HG03196 (cell line): ENCODE data around the gene KPNA6.

Experiments used
- ATAC-seq: cut with Tn5 transposase; IDR thresholded peaks from one replicate; pipeline ENCODE4 v1.9.1; 2021; ENCODE audit not compliant: unreplicated experiment

The KPNA6 gene

DNA sequence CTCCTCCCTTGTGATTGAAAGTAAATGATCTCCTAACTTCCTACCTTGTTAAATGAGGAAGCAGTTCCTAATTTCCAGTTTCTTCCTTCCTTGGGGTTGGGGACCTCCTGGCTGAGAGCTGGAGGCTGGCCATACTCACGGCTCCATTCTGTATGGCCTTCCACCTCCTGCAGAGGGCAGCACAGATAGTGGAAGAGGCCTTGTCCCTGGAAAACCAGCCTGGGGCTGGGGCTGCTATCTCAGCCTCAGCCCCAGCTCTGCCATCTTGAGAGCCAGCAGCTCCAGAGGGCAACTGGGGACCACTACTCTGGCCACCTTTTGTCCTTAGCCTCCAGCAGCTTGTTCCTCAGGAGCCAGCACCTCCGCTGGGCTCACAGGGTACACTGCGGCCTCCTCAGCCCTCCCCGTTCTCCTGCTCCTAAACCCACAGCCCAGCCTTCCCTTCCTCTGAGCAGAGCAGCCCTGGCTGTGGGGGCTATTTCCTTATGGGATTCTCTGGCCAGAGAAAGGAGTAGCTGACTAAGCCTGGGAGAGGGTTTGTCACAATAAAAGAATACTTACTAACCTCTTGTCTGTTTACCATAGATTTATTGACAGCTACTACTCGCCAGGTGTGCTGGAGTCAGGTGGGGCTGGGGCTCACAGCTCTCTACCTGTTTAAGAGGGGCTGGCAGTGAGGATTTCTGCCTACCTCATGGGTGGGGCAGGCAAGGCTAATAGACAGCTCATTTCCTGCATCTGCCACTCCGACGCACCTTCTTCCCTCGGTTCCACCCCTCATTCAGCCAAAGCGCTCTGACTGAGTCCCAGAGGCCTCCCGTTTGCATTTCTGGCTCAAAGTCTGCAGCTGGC is 108.0 kb downstream of the KPNA6 start:
- no peak for ATAC-seq

DNA sequence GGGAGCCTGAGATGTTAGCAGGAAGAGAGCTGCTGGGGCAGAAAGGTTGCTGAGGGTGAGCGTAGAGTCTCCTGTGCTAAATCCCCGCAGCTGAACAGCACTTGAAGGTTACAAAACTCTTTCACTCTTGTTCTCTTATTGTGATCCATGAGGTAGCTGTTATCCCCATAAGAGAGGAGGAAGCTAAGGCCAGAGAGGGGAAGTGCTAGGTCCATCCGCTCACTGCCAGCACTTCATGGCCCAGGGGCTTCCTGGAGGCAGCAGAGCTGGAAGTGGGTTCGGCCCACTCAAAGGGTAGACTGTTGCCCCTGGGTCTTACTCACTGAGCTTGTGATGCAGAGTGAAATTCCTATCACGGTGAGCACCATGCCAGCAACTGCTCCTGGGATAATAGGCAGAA is 108.7 kb downstream of the KPNA6 start:
- ATAC-seq: no peak

DNA sequence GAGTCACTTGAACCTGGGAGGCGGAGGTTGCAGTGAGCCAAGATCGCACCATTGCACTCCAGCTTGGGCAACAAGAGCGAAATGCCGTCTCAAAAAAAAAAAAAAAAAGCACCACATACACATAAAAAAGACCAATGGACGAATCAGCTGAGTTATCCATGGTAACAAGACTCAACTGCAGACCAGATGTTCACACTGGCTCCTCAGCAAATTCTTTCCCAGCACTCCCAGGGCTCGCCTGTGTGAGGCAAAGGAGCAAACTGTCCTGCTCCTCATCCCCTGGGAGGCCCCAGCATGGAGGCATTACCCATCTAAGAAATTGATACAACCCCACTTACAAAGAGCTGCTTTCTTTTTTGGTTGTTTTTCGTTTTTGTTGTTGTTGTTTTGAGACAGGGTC is 111.2 kb downstream of the KPNA6 start:
- ATAC-seq: no peak

DNA sequence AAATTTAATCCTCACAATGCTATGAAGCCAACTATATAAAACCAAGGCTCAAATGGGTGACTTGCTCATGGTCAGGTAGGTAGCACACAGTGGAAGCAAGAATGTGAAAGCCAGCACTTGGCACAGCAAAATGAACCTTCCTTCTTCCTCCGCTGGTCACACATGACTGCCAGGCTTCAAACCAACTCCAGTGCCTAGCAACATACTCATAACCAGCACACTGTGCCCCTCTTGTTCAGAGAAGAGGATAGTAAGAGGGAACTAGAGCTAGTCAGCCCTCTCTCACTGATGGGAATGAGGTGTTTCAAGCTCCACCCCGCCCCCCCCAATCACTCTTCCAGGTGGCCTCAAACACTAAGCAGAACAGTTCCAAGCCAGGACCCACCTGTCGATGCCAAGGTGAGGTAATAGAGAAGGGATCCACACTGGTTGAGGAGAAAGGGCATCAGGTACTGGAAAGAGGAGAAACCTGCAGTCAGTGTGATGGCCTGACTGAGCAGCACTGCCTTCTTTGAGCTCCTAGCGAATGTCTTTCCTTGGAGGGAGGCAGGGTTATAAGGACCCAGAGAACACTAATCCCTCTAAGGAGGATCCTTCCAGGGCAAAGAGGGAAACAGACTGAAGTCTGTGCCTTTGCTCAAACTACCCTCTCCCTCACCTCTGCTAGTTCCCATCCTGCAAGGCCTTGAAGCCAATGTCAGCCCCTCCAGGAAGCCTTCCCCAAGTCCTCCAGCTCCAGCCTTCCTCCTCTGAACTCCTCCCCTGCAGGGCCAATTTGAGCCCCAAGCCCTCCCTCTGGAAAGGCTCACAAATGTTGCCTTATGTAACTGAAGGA is 113.1 kb downstream of the KPNA6 start:
- ATAC-seq: no peak

DNA sequence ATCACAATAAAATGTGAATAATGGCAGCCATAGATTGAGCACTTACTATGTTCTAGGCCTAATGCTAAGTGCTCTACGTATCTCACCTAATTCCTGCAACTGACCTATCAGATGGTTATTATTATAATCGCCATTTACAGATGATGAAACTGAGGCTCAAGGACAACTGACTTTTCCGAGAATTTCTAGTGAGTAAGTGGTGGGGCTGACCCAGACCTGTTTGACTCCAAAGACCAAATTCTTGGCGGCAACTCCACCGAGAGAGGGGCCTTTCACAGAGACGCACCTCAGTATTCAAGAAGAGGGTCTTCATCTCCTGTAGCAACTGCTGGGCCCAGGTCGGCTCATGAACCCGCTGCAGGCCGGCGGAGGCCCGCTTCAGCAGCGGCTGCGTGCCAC is 113.7 kb downstream of the KPNA6 start:
- no peak for ATAC-seq

DNA sequence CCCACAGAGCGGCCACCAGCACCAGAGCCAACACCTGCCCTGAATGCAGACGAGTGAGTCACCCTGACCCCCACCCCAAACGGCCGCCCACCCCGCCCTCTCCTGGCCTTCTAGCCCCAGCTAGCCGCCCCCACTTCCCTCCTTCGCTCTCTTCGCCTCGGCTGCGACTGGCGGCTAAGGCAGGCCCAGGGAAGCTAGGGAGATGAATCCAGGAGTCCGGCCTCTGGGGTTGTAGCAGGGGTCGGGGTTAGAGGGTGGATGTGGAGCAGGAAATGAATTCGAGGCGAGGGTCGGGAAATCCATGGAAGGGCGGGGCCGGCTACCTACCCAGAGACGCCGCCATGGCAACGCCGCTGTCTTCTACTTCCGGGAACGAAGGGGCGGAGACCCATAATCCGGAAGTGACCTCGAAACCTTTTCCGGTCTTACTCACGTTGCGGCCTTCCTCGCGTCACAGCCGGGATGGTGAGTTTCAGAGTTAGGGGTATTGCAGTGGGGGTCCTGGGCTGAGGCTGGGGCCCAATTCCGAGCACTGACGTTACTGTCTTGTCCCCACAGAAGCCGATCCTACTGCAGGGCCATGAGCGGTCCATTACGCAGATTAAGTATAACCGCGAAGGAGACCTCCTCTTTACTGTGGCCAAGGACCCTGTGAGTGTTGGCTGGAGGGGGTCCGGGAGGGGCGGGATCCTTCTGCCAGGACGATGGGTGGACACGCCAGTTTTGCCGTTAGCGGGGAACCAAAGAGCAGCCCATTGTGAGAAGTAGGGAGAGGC is 114.3 kb downstream of the KPNA6 start, which contains the start of the genes EIF3I and TMEM234:
Gene EIF3I, plus strand, starts transcription at position 428 of the 776 bp plus-strand sequence. Its CDS starts 35 bp downstream, at position 463.
Gene TMEM234, minus strand, starts transcription at position 374 of the 776 bp plus-strand sequence. Its CDS starts 31 bp downstream, at position 343.
- ATAC-seq: peak; percentile 83

DNA sequence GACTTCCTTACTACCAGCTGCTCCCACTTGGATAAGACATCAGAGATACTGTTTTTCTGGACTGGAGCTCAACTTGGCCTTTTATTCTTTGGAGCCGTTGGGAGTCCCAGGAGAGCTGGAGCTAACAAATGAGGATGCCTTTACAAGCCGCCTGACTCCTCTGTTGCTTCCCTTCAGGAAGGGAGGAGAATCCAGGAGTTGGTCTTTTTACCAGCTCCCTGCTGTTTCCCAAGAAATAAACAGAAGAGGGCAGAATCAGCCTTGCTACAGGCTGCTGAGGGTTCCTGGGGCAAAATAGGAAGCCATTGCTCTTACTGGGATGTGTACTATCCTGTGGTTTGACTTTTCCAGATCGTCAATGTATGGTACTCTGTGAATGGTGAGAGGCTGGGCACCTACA is 115.8 kb downstream of the KPNA6 start:
- no peak for ATAC-seq

DNA sequence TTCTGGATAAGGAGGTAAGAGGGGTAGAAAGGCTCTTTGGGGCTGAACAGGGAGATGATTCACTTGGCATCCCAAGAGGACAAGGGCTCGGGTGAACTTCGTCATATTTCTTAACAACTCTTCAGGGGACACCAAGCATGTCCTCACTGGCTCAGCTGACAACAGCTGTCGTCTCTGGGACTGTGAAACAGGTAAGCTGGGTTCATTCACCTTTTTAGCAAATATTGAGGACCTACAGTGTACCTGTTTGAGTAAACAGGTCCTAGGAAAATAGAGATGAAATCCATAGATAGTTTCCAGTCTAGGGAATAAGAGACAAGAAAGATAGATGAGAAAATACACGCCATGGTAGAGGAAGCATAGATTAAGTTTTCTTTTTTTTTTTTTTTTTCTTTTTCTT is 116.4 kb downstream of the KPNA6 start:
- ATAC-seq: no peak
